Right lobe of liver (tissue), 4 donors: ENCODE data around the gene ABLIM3.

Source experiments
- POLR2A ChIP-seq: fragments of 450-650 bp; IDR thresholded peaks from one replicate; pipeline ENCODE4 v1.6.1; 2017; ENCODE audit warnings: antibody characterized with exemption, mild to moderate bottlenecking
- TF ChIP-seq, protein P1 (sequence below), 4 donors: fragments of 200-600 bp in 3 of 4; fragments of 450-650 bp in 1 of 4; IDR thresholded peaks; one replicate each; pipeline versions ENCODE4 v1.5.1 to v1.8.0; 2016 to 2022; ENCODE audit warnings: antibody characterized with exemption in 4 of 4, mild to moderate bottlenecking in 2 of 4
- donor health status: DM: no; HTN: no; CAD: no.
- donor health status: DM: no; HTN: no; CAD: no.
- donor health status: DM: no; HTN: yes; CAD: no.

DNA sequence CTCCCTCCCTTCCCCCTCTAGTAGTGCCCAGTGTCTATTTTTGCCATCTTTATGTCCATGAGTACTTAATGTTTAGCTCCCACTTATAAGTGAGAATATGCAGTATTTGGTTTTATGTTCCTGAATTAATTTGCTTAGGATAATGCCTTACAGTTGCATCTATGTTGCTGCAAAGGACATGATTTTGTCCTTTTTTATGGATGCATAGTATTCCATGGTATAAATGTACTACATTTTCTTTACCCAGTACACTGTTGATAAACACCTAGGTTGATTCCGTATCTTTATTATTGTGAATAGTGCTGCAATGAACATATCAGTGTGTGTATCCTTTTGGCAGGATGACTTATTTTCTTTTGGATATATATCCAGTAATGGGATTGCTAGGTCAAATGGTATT lies 3.8 kb downstream of the ABLIM3 start:
- TF ChIP-seq, protein P1, sequence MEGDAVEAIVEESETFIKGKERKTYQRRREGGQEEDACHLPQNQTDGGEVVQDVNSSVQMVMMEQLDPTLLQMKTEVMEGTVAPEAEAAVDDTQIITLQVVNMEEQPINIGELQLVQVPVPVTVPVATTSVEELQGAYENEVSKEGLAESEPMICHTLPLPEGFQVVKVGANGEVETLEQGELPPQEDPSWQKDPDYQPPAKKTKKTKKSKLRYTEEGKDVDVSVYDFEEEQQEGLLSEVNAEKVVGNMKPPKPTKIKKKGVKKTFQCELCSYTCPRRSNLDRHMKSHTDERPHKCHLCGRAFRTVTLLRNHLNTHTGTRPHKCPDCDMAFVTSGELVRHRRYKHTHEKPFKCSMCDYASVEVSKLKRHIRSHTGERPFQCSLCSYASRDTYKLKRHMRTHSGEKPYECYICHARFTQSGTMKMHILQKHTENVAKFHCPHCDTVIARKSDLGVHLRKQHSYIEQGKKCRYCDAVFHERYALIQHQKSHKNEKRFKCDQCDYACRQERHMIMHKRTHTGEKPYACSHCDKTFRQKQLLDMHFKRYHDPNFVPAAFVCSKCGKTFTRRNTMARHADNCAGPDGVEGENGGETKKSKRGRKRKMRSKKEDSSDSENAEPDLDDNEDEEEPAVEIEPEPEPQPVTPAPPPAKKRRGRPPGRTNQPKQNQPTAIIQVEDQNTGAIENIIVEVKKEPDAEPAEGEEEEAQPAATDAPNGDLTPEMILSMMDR (IDR thresholded peaks at IDR 0.05), result no peak
- no peak for TF ChIP-seq POLR2A
